WTC11 (cell line): ENCODE results near the gene STK32A. TPM values are rescaled to one million over a fixed set of nuclear protein-coding genes. Genes with fewer than 3 reads are reported as not detected.

Source experiments
- ATF1 ChIP-seq: sonication (generic); formaldehyde crosslinking; IDR thresholded peaks from 2 replicates; pipeline ENCODE4 v1.8.1; 2023; ENCODE audit warnings: mild to moderate bottlenecking, moderate library complexity, missing genetic modification reagents
- HMGA2 ChIP-seq: fragments of 250-450 bp; sonication (Bioruptor Pico); IDR thresholded peaks from 2 replicates; pipeline ENCODE4 v1.4.0; 2021; ENCODE audit warnings: mild to moderate bottlenecking, moderate library complexity
- MLX ChIP-seq: sonication (generic); formaldehyde crosslinking; IDR thresholded peaks from 2 replicates; pipeline ENCODE4 v1.8.1; 2023; ENCODE audit warnings: mild to moderate bottlenecking, missing genetic modification reagents, moderate library complexity
- NR2C2 ChIP-seq: sonication (generic); formaldehyde crosslinking; IDR thresholded peaks from 2 replicates; pipeline ENCODE4 v1.8.0; 2022; ENCODE audit warnings: mild to moderate bottlenecking, missing genetic modification reagents
- PREB ChIP-seq: sonication (generic); formaldehyde crosslinking; IDR thresholded peaks from 2 replicates; pipeline ENCODE4 v1.8.1; 2022; ENCODE audit warnings: mild to moderate bottlenecking, missing genetic modification reagents, moderate library complexity, borderline replicate concordance
- RORB ChIP-seq: fragments of 250-450 bp; sonication (Bioruptor Pico); IDR thresholded peaks from 2 replicates; pipeline ENCODE4 v1.9.0; 2021; ENCODE audit warnings: mild to moderate bottlenecking
- ZSCAN18 ChIP-seq: fragments of 250-450 bp; sonication (Bioruptor Pico); IDR thresholded peaks from 2 replicates; pipeline ENCODE4 v2.1.2; 2022; ENCODE audit warnings: mild to moderate bottlenecking, moderate library complexity
- total RNA-seq: library from RNA; stranded (reverse); gene quantifications from 3 replicates; pipeline ENCODE4 v1.2.3, GENCODE V29; 2021

Gene STK32A
- total RNA-seq, 1 experiment from 2014 or later, result 1.7 TPM

GRCh38 chr5:147437161-147437596 lies 202.4 kb downstream of the STK32A start (continued):
- TF ChIP-seq RORB (CRISPR knock-in tag) (no peak), NR2C2 (CRISPR knock-in tag) (no peak), PREB (no peak), HMGA2 (CRISPR knock-in tag) (no peak), ZSCAN18 (CRISPR knock-in tag) (no peak), ATF1 (CRISPR knock-in tag) (no peak), MLX (no peak)
